Mammary epithelial cell (primary cell): Measurements from ENCODE around the gene RBP3.

Experiments
- EZH2 ChIP-seq: IDR thresholded peaks from 2 replicates; pipeline ENCODE4 v1.6.1; 2012; ENCODE audit warnings: low read length, inconsistent platforms, borderline replicate concordance
- TF ChIP-seq, protein P1 (sequence below), 2 donors: IDR thresholded peaks in 1 of 2; conservative IDR thresholded peaks in 1 of 2; 2 replicates each; pipeline ENCODE4 v1.5.1; 2011 to 2012; ENCODE audit warnings: inconsistent platforms in 2 of 2, low read length in 2 of 2, mild to moderate bottlenecking in 2 of 2, control low read depth in 1 of 2, low read depth in 1 of 2; ENCODE audit not compliant: insufficient read depth in 1 of 2; ENCODE audit errors: extremely low read depth in 1 of 2

GRCh38 chr10:47372726-47373125 lies 24.6 kb downstream of the RBP3 start:
- TF ChIP-seq, protein P1, sequence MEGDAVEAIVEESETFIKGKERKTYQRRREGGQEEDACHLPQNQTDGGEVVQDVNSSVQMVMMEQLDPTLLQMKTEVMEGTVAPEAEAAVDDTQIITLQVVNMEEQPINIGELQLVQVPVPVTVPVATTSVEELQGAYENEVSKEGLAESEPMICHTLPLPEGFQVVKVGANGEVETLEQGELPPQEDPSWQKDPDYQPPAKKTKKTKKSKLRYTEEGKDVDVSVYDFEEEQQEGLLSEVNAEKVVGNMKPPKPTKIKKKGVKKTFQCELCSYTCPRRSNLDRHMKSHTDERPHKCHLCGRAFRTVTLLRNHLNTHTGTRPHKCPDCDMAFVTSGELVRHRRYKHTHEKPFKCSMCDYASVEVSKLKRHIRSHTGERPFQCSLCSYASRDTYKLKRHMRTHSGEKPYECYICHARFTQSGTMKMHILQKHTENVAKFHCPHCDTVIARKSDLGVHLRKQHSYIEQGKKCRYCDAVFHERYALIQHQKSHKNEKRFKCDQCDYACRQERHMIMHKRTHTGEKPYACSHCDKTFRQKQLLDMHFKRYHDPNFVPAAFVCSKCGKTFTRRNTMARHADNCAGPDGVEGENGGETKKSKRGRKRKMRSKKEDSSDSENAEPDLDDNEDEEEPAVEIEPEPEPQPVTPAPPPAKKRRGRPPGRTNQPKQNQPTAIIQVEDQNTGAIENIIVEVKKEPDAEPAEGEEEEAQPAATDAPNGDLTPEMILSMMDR (conservative IDR thresholded peaks at IDR 0.05 in 1 of 2, IDR thresholded peaks at IDR 0.05 in 1 of 2; ENCODE audit: extremely low read depth in 1 of 2, insufficient read depth in 1 of 2, low read depth in 1 of 2, low read length in 2 of 2): no peak
- no peak for TF ChIP-seq EZH2
